Islet precursor cell (in vitro differentiated cells): ENCODE data around the gene MACROD2.
A peak's percentile ranks its signal among the peaks of the same experiment; 100 is the strongest.

Source experiments
- DNase-seq: peaks from one replicate; pipeline ENCODE4 v3.0.0-alpha.2; 2018

MACROD2 gene

GRCh38 chr20:15814360-15814759 lies 1819.0 kb downstream of the MACROD2 start:
- no peak for DNase-seq

- DNase-seq = no peak
Measured at GRCh38 chr20:15814911-15815310, 1819.6 kb downstream of the MACROD2 start.

- no peak for DNase-seq
Measured at GRCh38 chr20:15817351-15817750, 1822.0 kb downstream of the MACROD2 start.

- no peak for DNase-seq
Measured at GRCh38 chr20:15818651-15819071, 1823.3 kb downstream of the MACROD2 start.

- no peak for DNase-seq
Measured at GRCh38 chr20:15823718-15824117, 1828.4 kb downstream of the MACROD2 start.

GRCh38 chr20:15827628-15828027 lies 1832.3 kb downstream of the MACROD2 start:
- no peak for DNase-seq

GRCh38 chr20:15831201-15831600 lies 1835.9 kb downstream of the MACROD2 start:
- DNase-seq = peak; percentile 64

- DNase-seq = no peak
Measured at GRCh38 chr20:15832512-15832911, 1837.2 kb downstream of the MACROD2 start.

- no peak for DNase-seq
Measured at GRCh38 chr20:15834857-15835256, 1839.5 kb downstream of the MACROD2 start.

- no peak for DNase-seq
Measured at GRCh38 chr20:15835811-15836210, 1840.5 kb downstream of the MACROD2 start.

GRCh38 chr20:15836634-15837033 lies 1841.3 kb downstream of the MACROD2 start:
- DNase-seq = no peak

GRCh38 chr20:15837563-15837962 lies 1842.2 kb downstream of the MACROD2 start:
- no peak for DNase-seq

GRCh38 chr20:15838466-15838865 lies 1843.2 kb downstream of the MACROD2 start:
- DNase-seq = no peak

- no peak for DNase-seq
Measured at GRCh38 chr20:15840636-15841301, 1845.5 kb downstream of the MACROD2 start.

GRCh38 chr20:15842872-15843271 lies 1847.6 kb downstream of the MACROD2 start:
- no peak for DNase-seq

- DNase-seq = no peak
Measured at GRCh38 chr20:15843777-15844176, 1848.5 kb downstream of the MACROD2 start.

GRCh38 chr20:15847196-15847784 lies 1852.0 kb downstream of the MACROD2 start:
- DNase-seq = no peak

GRCh38 chr20:15848126-15848525 lies 1852.8 kb downstream of the MACROD2 start:
- no peak for DNase-seq

- no peak for DNase-seq
Measured at GRCh38 chr20:15848995-15849610, 1853.8 kb downstream of the MACROD2 start.

GRCh38 chr20:15851576-15852215 lies 1856.4 kb downstream of the MACROD2 start:
- no peak for DNase-seq

GRCh38 chr20:15854911-15855310 lies 1859.6 kb downstream of the MACROD2 start:
- no peak for DNase-seq

GRCh38 chr20:15857173-15857784 lies 1862.0 kb downstream of the MACROD2 start:
- DNase-seq = no peak

- DNase-seq = no peak
Measured at GRCh38 chr20:15859061-15859460, 1863.7 kb downstream of the MACROD2 start.
